ENCODE measurements around the gene MYO1H. TPM values are rescaled to one million over a fixed set of nuclear protein-coding genes. Genes with fewer than 3 reads are reported as not detected.

The MYO1H gene
- total and polyA plus RNA-seq, 2 of the 8 experiments (the other 6 are each of a cell fraction or from before 2014, with no cell fraction given) = 0.03 TPM; not detected in 1

DNA sequence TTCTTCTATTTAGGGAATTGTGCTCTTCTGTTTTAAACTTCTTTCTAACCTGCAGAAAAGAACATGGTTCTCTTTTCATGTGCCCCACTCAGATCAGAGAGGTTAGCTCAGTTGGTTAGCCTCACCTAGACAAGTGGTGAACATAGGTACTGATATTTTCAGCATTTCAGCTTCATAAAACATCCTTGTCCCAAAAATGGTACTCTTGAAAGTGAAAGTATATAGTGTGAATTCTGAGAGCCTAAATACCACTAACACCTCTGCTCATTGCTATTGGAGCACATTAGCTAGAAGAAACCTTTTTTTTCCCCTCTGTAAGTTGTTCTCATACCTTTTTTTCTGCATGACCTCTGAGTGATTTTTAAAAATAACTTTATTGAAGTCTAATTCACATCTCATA is 147.3 kb downstream of the MYO1H start:
- Histone ChIP-seq H3K23ac (ENCODE audit: insufficient read length) (no peak overlapping the region), H3K4ac (replicated peaks; ENCODE audit: insufficient read length, low read depth, low read length) (no peak overlapping the region), H3K4me3 (ENCODE audit: extremely low read depth in 1 of 4, insufficient read depth in 2 of 4, low read depth in 3 of 4, low read length in 4 of 4) (no peak overlapping the region), H3K4me2 (ENCODE audit: insufficient read depth in 1 of 2, low read depth in 2 of 2, low read length in 2 of 2) (no peak overlapping the region), H3K9ac (replicated peaks in 1 of 4; ENCODE audit: extremely low read depth in 1 of 4, low read depth in 3 of 4, low read length in 3 of 4) (no peak overlapping the region), H3K36me3 (ENCODE audit: control insufficient read depth in 2 of 4, insufficient read depth in 4 of 4, low read length in 3 of 4) (peaks cover 0 to 37% (median 20%) of the 10 kb centered on the region in 4 experiments; a peak in 6 of 8 replicates), H3K79me2 (ENCODE audit: control insufficient read depth in 1 of 2, insufficient read depth in 2 of 2, low read length in 2 of 2) (no peaks in the 10 kb centered on the region), H4K91ac (replicated peaks; ENCODE audit: insufficient read length, low read length) (no peak overlapping the region), H3K23me2 (ENCODE audit: low read depth, low read length) (no peaks in the 10 kb centered on the region), H3K56ac (replicated peaks; ENCODE audit: insufficient read length, low read depth, low read length) (no peak overlapping the region), H3K79me1 (ENCODE audit: low read depth, low read length) (no peaks in the 10 kb centered on the region), H2BK120ac (replicated peaks; ENCODE audit: low read depth, low read length) (no peak overlapping the region), H3K18ac (ENCODE audit: extremely low read depth, low read length) (no peak overlapping the region), H3K4me1 (replicated peaks in 1 of 4; ENCODE audit: control insufficient read depth in 3 of 4, insufficient read depth in 4 of 4, low read length in 3 of 4) (no peaks in the 10 kb centered on the region), H3K9me3 (ENCODE audit: insufficient read depth in 2 of 2, low read depth in 1 of 2, low read length in 1 of 2) (0 out of 4 replicates have a peak, but pooled peaks cover 0 to 4% of the 10 kb centered on the region in 2 experiments), H3K27me3 (replicated peaks in 1 of 4; ENCODE audit: control insufficient read depth in 3 of 4, extremely low read depth in 1 of 4, insufficient read depth in 3 of 4, low read length in 3 of 4) (no peaks in the 10 kb centered on the region), H2BK12ac (ENCODE audit: low read depth, low read length) (no peak overlapping the region), H3K14ac (ENCODE audit: insufficient read length) (no peak overlapping the region), H2BK5ac (ENCODE audit: low read depth, low read length) (no peak overlapping the region), H2AK5ac (ENCODE audit: low read depth, low read length) (no peak overlapping the region), H3K27ac (ENCODE audit: low read depth, low read length) (no peak overlapping the region), H4K20me1 (replicated peaks in 1 of 2; ENCODE audit: control insufficient read depth in 1 of 2, insufficient read depth in 2 of 2, low read length in 2 of 2) (no peaks in the 10 kb centered on the region), H2AFZ (ENCODE audit: low read length) (no peak overlapping the region), H2BK15ac (ENCODE audit: low read length) (no peak overlapping the region), H4K8ac (ENCODE audit: extremely low read depth, insufficient read depth, low read length) (no peak overlapping the region), H2BK20ac (ENCODE audit: low read length) (no peak overlapping the region), H4K5ac (ENCODE audit: insufficient read length, low read depth, low read length) (no peak overlapping the region)
- DNase-seq (ENCODE audit: low read depth in 1 of 2, low spot score in 2 of 2) (no peak), FAIRE-seq (no peak)
- POLR2A ChIA-PET (ENCODE audit: partially characterized antibody) = no interaction called here
- CTCF ChIA-PET (ENCODE audit: partially characterized antibody) = interaction anchor here (0.6 to 3.4 kb wide), 4 partner anchors 62 to 108 kb away, joined by 3 to 14 read pairs (median 6); no protein-coding TSS in a partner anchor
- no peak for TF ChIP-seq EGR1 (IDR thresholded peaks at IDR 0.05; ENCODE audit: borderline replicate concordance, low read depth, low read length)
- no peak for TF ChIP-seq NRF1 (IDR thresholded peaks at IDR 0.05; ENCODE audit: low read depth, low read length)
- TF ChIP-seq BCL11A (IDR thresholded peaks at IDR 0.05; ENCODE audit: low read depth in 2 of 2, low read length in 2 of 2) = no peak
- no peak for TF ChIP-seq HDAC2 (IDR thresholded peaks at IDR 0.05; ENCODE audit: borderline replicate concordance in 1 of 2, low read depth in 2 of 2, low read length in 2 of 2)
- no peak for TF ChIP-seq CREB1 (IDR thresholded peaks at IDR 0.05)
- TF ChIP-seq BACH1 (IDR thresholded peaks at IDR 0.05; ENCODE audit: low read length) = no peak
- no peak for TF ChIP-seq NANOG (IDR thresholded peaks at IDR 0.05; ENCODE audit: insufficient read depth, low read depth, low read length, poor library complexity, severe bottlenecking)
